Right lobe of liver (tissue), 4 donors: ENCODE measurements around the gene AURKAIP1.

Experiments
- CTCF ChIP-seq, 4 donors: fragments of 200-600 bp in 3 of 4; fragments of 450-650 bp in 1 of 4; IDR thresholded peaks; one replicate each; pipeline versions ENCODE4 v1.5.1 to v1.8.0; 2016 to 2022; ENCODE audit warnings: antibody characterized with exemption in 4 of 4, mild to moderate bottlenecking in 2 of 4
- POLR2A ChIP-seq: fragments of 450-650 bp; IDR thresholded peaks from one replicate; pipeline ENCODE4 v1.6.1; 2017; ENCODE audit warnings: antibody characterized with exemption, mild to moderate bottlenecking
- donor health status: DM: no; HTN: no; CAD: no.
- donor health status: DM: no; HTN: no; CAD: no.
- donor health status: DM: no; HTN: yes; CAD: no.

GRCh38 chr1:1348420-1349255 lies 26.4 kb downstream of the AURKAIP1 start:
- TF ChIP-seq CTCF (IDR thresholded peaks at IDR 0.05), result no peak
- TF ChIP-seq POLR2A, result no peak
